Activated CD4-positive, alpha-beta T cell treated with anti-CD3 and anti-CD28 coated beads, Interleukin-2, amount 50 U/mL, for 1 hour (primary cell): ENCODE results near the gene MEGF9.
"Not testable (repeated sequence)": the region's sequence is repeated elsewhere in the genome, so short reads cannot be mapped to it uniquely, and the experiment has no call there.

Experiments used
- DNase-seq: peaks from one replicate; pipeline ENCODE4 v3.0.0-alpha.2; 2020

Gene MEGF9

DNA sequence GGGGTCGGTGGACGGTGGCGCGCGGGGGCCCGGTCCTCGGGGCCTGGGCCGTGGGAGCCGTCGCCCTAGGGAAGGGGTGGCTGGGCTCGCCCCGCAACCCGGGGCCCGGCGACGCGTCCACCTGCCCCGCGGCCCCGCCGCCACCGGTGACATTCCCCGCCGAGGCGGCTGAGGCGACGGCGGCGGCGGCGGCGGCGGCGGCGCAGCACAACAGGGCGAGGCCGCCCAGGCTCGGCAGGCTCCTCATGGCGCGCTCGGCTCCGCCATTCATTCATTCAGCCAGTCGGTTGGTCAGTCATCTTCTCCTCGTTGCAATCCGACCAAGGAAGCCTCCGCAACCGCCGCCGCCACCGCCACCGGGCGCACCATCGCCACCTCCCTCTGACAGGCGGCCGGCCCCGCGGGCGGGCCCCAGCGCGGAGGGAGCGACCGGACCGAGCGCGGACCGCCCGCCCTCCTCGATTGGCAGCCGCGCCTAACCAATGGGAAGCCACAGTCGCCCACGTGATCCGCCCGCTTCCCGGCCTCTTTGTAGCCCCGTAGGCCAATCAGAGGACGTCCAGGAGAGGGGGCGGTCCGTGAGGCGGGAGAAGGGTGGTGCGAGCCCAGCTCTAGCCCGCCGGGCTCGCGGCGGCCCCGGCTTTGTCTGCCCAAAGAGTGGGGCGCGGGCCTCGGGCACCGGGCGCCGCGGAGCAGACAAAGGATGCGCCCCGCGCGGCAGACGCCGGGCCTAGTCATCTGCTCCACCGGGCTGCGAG is at the start of gene MEGF9:
TSS of gene MEGF9 (minus strand) at position 383 of the 758 bp plus-strand sequence. CDS start at position 271, 112 bp downstream.
- DNase-seq = peak; percentile 94

DNA sequence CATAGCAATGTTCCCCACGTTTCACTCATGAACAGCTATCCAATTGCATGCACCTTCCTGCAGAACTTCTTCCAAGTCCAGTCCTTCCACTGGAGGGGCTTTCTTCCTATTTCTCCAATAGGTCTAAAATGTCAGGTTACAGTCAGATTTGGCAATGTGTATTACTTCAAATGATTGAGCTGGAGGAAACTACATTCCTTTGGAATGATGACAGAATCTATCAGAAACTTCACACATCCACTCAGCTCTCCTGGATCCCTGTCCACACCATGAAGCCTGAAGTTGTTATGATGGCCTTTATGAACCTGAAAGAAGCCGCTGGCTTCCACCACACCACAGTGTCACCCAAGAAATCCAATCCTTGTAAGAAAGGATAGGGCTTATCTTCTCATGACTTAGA is 46.7 kb upstream of the MEGF9 start:
- no peak for DNase-seq

GRCh38 chr9:120759755-120760400 is 45.6 kb upstream of the MEGF9 start:
- DNase-seq = no peak

DNA sequence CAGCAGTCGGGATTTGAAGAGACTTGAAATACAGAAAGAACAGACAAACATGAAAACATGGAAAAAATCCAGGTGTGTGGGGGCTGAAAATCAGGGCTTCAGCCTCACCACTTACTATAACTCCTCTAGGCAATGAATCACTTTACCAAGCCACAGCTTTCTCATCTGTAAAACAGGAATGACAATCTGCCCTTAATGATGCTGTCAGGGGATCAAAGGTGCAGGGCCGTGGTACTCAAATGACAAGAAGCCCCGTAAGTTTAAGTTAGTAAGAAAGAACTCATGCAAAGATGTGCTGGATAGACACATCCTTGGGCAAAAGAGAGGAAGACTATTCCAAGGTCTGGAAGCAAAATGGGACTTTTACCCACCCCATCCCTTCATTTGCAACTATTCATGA is 44.3 kb upstream of the MEGF9 start:
- no peak for DNase-seq

DNA sequence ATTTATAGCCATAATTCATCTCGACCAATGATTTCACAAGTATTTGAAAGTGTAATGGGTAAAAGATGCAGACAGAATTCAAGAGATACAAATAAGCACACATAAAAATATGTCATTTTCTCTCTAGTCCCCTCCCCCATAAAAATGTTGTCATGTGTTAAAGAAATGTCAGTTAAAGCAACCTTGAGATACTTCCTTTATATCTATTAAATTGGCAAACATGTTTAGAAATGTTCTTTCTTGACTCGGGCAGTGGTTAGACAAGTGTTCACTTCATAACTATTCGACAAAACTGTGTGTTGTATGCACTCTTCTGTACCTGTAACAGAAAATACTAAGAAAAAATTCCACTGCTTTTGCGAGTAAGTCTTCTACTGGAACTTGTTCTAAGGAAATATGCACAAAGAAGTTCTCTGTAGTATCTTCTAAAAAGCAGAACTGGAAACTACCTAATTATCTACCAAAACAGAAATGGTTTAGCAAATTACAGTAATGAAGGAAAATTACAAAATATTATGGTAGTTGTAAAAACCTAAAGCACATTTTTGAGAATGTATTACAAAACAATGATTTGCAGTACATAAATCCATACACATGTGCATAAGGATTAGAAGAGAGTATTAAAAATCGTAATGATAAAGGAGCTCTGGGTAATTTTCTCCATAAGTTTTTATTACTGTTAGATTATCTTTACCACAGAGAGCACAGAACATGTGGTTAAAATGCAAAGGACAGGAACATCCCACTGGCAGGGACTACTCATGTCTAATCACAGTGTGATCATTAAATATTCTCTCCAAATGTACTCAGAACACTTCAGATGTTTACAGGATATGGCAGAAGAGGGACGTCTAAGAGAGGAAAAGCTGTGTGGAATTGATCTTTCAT is 43.0 kb upstream of the MEGF9 start:
- no peak for DNase-seq

DNA sequence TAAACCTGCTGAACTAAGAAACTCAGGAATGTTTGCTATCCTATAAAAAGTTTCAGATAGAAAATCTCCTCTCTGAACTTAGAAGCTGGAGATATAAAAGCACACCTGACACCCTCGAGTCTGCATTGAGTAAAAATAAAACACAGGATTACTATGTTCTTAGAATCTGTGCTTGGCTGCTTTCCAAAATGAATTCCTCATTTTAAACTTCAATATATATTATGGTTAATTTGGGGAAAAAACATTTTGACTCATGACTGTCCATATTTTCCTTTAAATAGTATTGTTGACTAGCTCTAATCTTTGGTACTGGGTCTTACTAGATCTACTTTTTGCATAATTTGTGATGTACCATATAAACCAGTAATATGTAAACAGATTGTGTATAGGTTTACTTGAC is 42.3 kb upstream of the MEGF9 start:
- no peak for DNase-seq

GRCh38 chr9:120755810-120756434 is 41.7 kb upstream of the MEGF9 start:
- peak; percentile 62 for DNase-seq

DNA sequence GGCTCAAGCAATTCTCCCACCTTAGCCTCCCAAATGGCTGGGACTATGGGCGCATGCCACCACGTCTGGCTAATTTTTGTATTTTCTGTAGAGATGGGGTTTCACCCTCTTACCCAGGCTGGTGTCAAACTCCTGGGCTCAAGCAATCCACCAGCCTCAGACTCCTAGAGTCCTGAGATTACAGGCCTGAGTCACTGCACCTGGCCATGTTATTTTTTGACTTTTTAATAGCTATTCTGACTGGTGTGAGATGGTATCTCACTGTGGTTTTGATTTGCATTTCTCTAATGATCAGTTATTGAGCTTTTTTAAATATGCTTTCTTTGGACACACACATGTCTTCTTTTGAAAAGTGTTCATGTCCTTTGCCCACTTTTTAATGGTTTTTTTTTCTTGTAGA is 40.8 kb upstream of the MEGF9 start:
- no peak for DNase-seq

DNA sequence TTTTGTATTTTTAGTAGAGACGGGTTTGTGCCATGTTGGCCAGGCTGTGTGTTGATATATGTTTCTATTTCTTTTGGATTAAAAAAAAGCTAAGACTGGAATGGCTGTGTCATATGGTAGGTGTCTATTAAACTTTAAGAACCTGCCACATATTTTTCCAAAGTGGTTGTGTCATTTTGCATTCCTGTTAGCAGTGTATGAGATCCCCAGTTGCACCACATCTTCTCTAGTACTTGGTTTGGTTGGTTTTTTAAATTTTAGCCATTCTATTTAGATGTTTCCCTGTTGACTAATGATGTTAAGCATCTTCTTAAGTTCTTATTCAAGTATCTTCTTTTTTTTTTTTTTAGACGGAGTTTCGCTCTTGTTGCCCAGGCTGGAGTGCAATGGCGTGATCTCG is 36.2 kb upstream of the MEGF9 start:
- DNase-seq = no peak

DNA sequence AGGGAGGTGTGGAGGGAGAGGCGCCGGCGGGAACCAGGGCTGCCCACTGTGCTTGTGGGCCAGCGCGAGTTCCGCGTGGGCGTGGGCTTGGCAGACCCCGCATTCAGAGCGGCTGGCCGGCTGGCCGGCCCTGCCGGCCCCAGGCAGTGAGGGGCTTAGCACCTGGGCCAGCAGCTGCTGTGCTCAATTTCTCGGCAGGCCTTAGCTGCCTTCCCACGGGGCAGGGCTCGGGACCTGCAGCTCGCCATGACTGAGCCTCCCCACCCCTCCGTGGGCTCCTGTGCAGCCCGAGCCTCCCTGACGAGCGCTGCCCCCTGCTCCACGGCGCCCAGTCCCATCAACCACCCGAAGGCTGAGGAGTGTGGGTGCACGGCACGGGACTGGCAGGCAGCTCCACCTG is 32.1 kb upstream of the MEGF9 start:
- DNase-seq = not testable (repeated sequence)

- DNase-seq = no peak
Measured at GRCh38 chr9:120745278-120745677, 31.0 kb upstream of the MEGF9 start.

- no peak for DNase-seq
Measured at GRCh38 chr9:120742951-120743416, 28.7 kb upstream of the MEGF9 start.

- DNase-seq = no peak
Measured at GRCh38 chr9:120741701-120742100, 27.4 kb upstream of the MEGF9 start.

GRCh38 chr9:120741191-120741590 is 26.9 kb upstream of the MEGF9 start:
- no peak for DNase-seq

- DNase-seq = no peak
Measured at GRCh38 chr9:120740132-120740531, 25.9 kb upstream of the MEGF9 start.

GRCh38 chr9:120737416-120738165 is 23.3 kb upstream of the MEGF9 start:
- no peak for DNase-seq

- no peak for DNase-seq
Measured at GRCh38 chr9:120736881-120737280, 22.6 kb upstream of the MEGF9 start.

- DNase-seq = no peak
Measured at GRCh38 chr9:120735415-120736126, 21.3 kb upstream of the MEGF9 start.

GRCh38 chr9:120734607-120735410 is 20.5 kb upstream of the MEGF9 start:
- no peak for DNase-seq

GRCh38 chr9:120733190-120733589 is 18.9 kb upstream of the MEGF9 start:
- DNase-seq = no peak
